Activated T-helper 2 cell treated with anti-CD3 and anti-CD28 coated beads, Interferon-gamma antibody, Interleukin-2, Interleukin-4, amounts not matched to agents 10 μg/mL and 5 μg/mL and 100 μg/mL, durations not matched to agents 14 hours and 24 hours and 36 hours (primary cell): ENCODE results near the gene MVK. TPM values are rescaled to one million over a fixed set of nuclear protein-coding genes. Genes with fewer than 3 reads are reported as not detected.

Experiments
- DNase-seq: peaks from one replicate; pipeline ENCODE4 v3.0.0; 2021; ENCODE audit warnings: low spot score
- H3K27ac Mint-ChIP-seq: one replicate; pipeline ENCODE4 v1.8.0; 2021; ENCODE audit warnings: mixed read lengths
- H3K27me3 Mint-ChIP-seq: one replicate; pipeline ENCODE4 v1.8.0; 2021; ENCODE audit warnings: low read depth, mixed read lengths
- H3K36me3 Mint-ChIP-seq: one replicate; pipeline ENCODE4 v1.8.0; 2021; ENCODE audit warnings: low read depth, mixed read lengths
- H3K4me1 Mint-ChIP-seq: one replicate; pipeline ENCODE4 v1.8.0; 2021; ENCODE audit warnings: low read depth, mixed read lengths
- H3K4me3 Mint-ChIP-seq: one replicate; pipeline ENCODE4 v1.8.0; 2021; ENCODE audit warnings: low read depth, mild to moderate bottlenecking, moderate library complexity, mixed read lengths
- H3K9me3 Mint-ChIP-seq: one replicate; pipeline ENCODE4 v1.8.0; 2021; ENCODE audit warnings: mixed read lengths
- intact Hi-C: fragments of 100-400 bp; cut with micrococcal nuclease; formaldehyde crosslinking; loops from one replicate; pipeline ENCODE4 v1.15.1; 2023
- total RNA-seq: library from RNA; stranded (reverse); gene quantifications from 2 replicates; pipeline ENCODE4 v1.2.3, GENCODE V29; 2022

Gene MVK
- total RNA-seq, 1 donor from 2014 or later: 33.6 TPM

GRCh38 chr12:109561711-109562030, 11.9 kb upstream of the MVK start:
- peaks cover 48% of the 10 kb centered on the region for H3K36me3 Mint-ChIP-seq
- no peaks in the 10 kb centered on the region for H3K4me1 Mint-ChIP-seq
- intact Hi-C loops: no loop called here
- H3K9me3 Mint-ChIP-seq: peaks cover 9% of the 10 kb centered on the region
- no peak overlapping the region for H3K27ac Mint-ChIP-seq
- no peak for DNase-seq
- no peaks in the 10 kb centered on the region for H3K27me3 Mint-ChIP-seq
- no peak overlapping the region for H3K4me3 Mint-ChIP-seq

- Mint-ChIP-seq H3K36me3 (peaks cover 50% of the 10 kb centered on the region), H3K27ac (no peak overlapping the region), H3K27me3 (no peaks in the 10 kb centered on the region), H3K4me1 (no peaks in the 10 kb centered on the region), H3K4me3 (no peak overlapping the region), H3K9me3 (peaks cover 9% of the 10 kb centered on the region)
- DNase-seq: no peak
- intact Hi-C loops: no loop called here
Observed at GRCh38 chr12:109562871-109563270, 10.7 kb upstream of the MVK start.

- no peaks in the 10 kb centered on the region for H3K4me1 Mint-ChIP-seq
- H3K4me3 Mint-ChIP-seq: no peak overlapping the region
- no peaks in the 10 kb centered on the region for H3K27me3 Mint-ChIP-seq
- intact Hi-C loops: no loop called here
- no peak overlapping the region for H3K27ac Mint-ChIP-seq
- H3K36me3 Mint-ChIP-seq: peaks cover 50% of the 10 kb centered on the region
- H3K9me3 Mint-ChIP-seq: peaks cover 9% of the 10 kb centered on the region
- DNase-seq: no peak
Observed at GRCh38 chr12:109563291-109564284, 10.0 kb upstream of the MVK start.

GRCh38 chr12:109566424-109566823, 7.2 kb upstream of the MVK start:
- Mint-ChIP-seq H3K9me3 (peaks cover 9% of the 10 kb centered on the region), H3K27ac (no peak overlapping the region), H3K4me3 (no peak overlapping the region), H3K27me3 (no peaks in the 10 kb centered on the region), H3K4me1 (peaks cover 6% of the 10 kb centered on the region), H3K36me3 (peaks cover 61% of the 10 kb centered on the region)
- intact Hi-C loops: no loop called here
- DNase-seq: no peak

- Mint-ChIP-seq H3K27ac (no peak overlapping the region), H3K4me1 (peaks cover 11% of the 10 kb centered on the region), H3K4me3 (no peak overlapping the region), H3K27me3 (no peaks in the 10 kb centered on the region), H3K36me3 (peaks cover 56% of the 10 kb centered on the region), H3K9me3 (peaks cover 5% of the 10 kb centered on the region)
- intact Hi-C loops: no loop called here
- no peak for DNase-seq
Observed at GRCh38 chr12:109567296-109567695, 6.3 kb upstream of the MVK start.

- Mint-ChIP-seq H3K4me1 (peaks cover 17% of the 10 kb centered on the region), H3K27me3 (no peaks in the 10 kb centered on the region), H3K36me3 (peaks cover 51% of the 10 kb centered on the region), H3K4me3 (no peak overlapping the region), H3K9me3 (no peaks in the 10 kb centered on the region), H3K27ac (no peak overlapping the region)
- intact Hi-C loops: no loop called here
- no peak for DNase-seq
Observed at GRCh38 chr12:109567967-109568366, 5.6 kb upstream of the MVK start.

GRCh38 chr12:109568486-109568885, 5.1 kb upstream of the MVK start:
- H3K36me3 Mint-ChIP-seq: peaks cover 48% of the 10 kb centered on the region
- H3K27me3 Mint-ChIP-seq: no peaks in the 10 kb centered on the region
- intact Hi-C loops: no loop called here
- no peaks in the 10 kb centered on the region for H3K9me3 Mint-ChIP-seq
- H3K4me1 Mint-ChIP-seq: peaks cover 18% of the 10 kb centered on the region
- H3K27ac Mint-ChIP-seq: no peak overlapping the region
- DNase-seq: no peak
- no peak overlapping the region for H3K4me3 Mint-ChIP-seq

GRCh38 chr12:109571773-109572505, 1.7 kb upstream of the MVK start:
- H3K9me3 Mint-ChIP-seq: no peaks in the 10 kb centered on the region
- no peak for DNase-seq
- peaks cover 30% of the 10 kb centered on the region for H3K4me1 Mint-ChIP-seq
- peak overlapping the region; percentile 39 for H3K27ac Mint-ChIP-seq
- peaks cover 29% of the 10 kb centered on the region for H3K36me3 Mint-ChIP-seq
- intact Hi-C loops: loop anchor here (2.0 to 10.0 kb wide), 5 partner anchors 95 to 1205 kb away; partner anchors contain the start of genes ALKBH2, FICD, KCTD10 and TCHP
- no peaks in the 10 kb centered on the region for H3K27me3 Mint-ChIP-seq
- H3K4me3 Mint-ChIP-seq: peak overlapping the region; percentile 93

- no peaks in the 10 kb centered on the region for H3K27me3 Mint-ChIP-seq
- no peaks in the 10 kb centered on the region for H3K9me3 Mint-ChIP-seq
- peaks cover 30% of the 10 kb centered on the region for H3K4me1 Mint-ChIP-seq
- peaks cover 33% of the 10 kb centered on the region for H3K36me3 Mint-ChIP-seq
- H3K27ac Mint-ChIP-seq: peak overlapping the region; percentile 92
- H3K4me3 Mint-ChIP-seq: peak overlapping the region; percentile 93
- intact Hi-C loops: loop anchor here (2.0 to 10.0 kb wide), 5 partner anchors 96 to 1205 kb away; partner anchors contain the start of genes ALKBH2, FICD, KCTD10 and TCHP
- no peak for DNase-seq
Observed at GRCh38 chr12:109572506-109572845, 1.1 kb upstream of the MVK start.

GRCh38 chr12:109573914-109574244, 285 bp downstream of the MVK start:
- no peak for DNase-seq
- H3K27ac Mint-ChIP-seq: peak overlapping the region; percentile 92
- peak overlapping the region; percentile 93 for H3K4me3 Mint-ChIP-seq
- peaks cover 30% of the 10 kb centered on the region for H3K4me1 Mint-ChIP-seq
- intact Hi-C loops: loop anchor here (1.0 to 10.0 kb wide), 6 partner anchors 97 to 1203 kb away; partner anchors contain the start of genes ALKBH2, FAM222A, FICD and KCTD10
- no peaks in the 10 kb centered on the region for H3K9me3 Mint-ChIP-seq
- H3K27me3 Mint-ChIP-seq: no peaks in the 10 kb centered on the region
- H3K36me3 Mint-ChIP-seq: peaks cover 45% of the 10 kb centered on the region

- Mint-ChIP-seq H3K36me3 (peaks cover 48% of the 10 kb centered on the region), H3K4me1 (peaks cover 23% of the 10 kb centered on the region), H3K4me3 (no peak overlapping the region), H3K27ac (no peak overlapping the region), H3K9me3 (no peaks in the 10 kb centered on the region), H3K27me3 (no peaks in the 10 kb centered on the region)
- intact Hi-C loops: loop anchor here (10.0 kb wide), 1 partner anchor 481 kb away; the partner anchor contains the start of genes ALKBH2 and UNG
- DNase-seq: no peak
Observed at GRCh38 chr12:109575683-109576082, 2.1 kb downstream of the MVK start.

- Mint-ChIP-seq H3K4me1 (peaks cover 19% of the 10 kb centered on the region), H3K27ac (no peak overlapping the region), H3K36me3 (peaks cover 52% of the 10 kb centered on the region), H3K9me3 (no peaks in the 10 kb centered on the region), H3K4me3 (no peak overlapping the region), H3K27me3 (no peaks in the 10 kb centered on the region)
- intact Hi-C loops: loop anchor here (10.0 kb wide), 1 partner anchor 483 kb away; the partner anchor contains the start of genes ALKBH2 and UNG
- DNase-seq: no peak
Observed at GRCh38 chr12:109577311-109577710, 3.7 kb downstream of the MVK start.
